Ramos (cell line): Measurements from ENCODE around the gene CCDC6.
"Not testable (repeated sequence)": the region's sequence is repeated elsewhere in the genome, so short reads cannot be mapped to it uniquely, and the experiment has no call there.

ENCODE experiments used
- in situ Hi-C: fragments of 300-500 bp; cut with MboI; formaldehyde crosslinking; loops from one replicate; pipeline ENCODE4 v1.14.3; 2022; ENCODE audit warnings: low sequenced_read_pairs; ENCODE audit not compliant: unreplicated experiment

Gene CCDC6

DNA sequence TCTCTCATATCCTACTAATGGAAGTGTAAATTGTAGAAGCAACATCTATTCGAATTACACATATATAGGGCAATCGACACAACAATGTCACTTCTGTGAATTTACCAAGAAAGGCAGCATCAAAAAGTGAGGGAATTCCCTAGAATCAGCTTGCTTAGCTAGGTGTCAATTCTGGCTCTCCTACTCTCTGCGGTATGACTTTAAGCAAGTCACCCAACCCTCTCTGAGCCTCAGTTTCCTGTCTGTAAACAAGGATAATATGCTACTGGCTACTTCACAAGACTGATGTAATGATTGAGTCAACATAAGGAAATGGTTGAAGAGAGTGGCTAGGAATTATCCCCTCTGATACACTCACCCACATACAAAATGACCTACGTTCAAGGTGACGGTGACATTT, 19.4 kb downstream of the CCDC6 start:
- in situ Hi-C loops: no loop called here

DNA sequence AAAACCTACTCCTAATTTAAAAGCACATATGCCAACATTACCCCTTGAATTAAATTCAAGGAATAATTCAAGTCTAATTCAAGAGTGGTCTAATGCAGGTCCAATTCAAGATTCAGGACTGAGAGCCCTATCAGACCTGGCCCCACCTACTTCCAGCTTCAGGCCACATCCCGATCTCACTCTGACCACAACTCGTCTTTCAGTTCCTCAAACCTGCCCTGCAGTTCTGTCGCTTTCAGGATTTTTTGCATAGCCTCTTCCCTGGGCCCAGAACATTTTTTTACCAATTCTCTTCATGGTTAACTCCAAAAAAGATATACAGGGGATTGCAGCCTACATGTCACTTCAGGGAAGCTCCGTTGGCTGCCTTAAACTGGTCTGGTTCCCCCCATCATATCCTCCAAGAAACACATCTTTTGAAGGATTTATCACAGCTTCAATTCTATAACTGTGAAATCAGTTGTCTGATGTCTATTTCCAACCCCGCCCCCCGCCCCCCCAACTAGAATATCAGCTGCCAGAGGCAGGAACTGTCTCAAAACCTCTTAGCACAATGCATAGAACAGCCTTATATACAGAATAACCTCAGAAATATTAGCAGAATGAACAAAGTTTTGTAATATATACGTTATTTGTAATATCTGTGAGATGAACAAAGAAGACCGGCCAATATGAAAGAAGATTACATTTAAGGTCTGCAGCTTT, 20.8 kb downstream of the CCDC6 start:
- in situ Hi-C loops: no loop called here

DNA sequence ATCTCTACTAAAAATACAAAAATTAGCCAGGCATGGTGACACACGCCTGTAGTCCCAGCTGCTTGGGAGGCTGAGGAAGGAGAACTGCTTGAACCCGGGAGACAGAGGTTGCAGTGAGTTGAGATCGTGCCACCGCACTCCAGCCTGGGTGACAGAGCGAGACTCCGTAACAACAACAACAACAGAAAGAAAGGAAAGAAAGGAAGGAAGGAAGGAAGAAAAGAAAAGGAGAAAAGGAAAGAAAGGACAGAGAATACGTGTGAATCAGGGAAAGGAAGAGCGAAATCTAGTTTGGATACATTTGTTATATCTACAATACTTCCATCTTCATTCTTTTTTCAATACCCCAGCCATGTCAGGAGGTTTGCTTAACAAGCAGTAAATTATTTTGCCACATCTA, 21.5 kb downstream of the CCDC6 start:
- in situ Hi-C loops: not testable (repeated sequence)

- in situ Hi-C loops: no loop called here
Measured at GRCh38 chr10:59881640-59882039, 24.7 kb downstream of the CCDC6 start.

GRCh38 chr10:59880971-59881510, 25.3 kb downstream of the CCDC6 start:
- in situ Hi-C loops: no loop called here

GRCh38 chr10:59880019-59880717, 26.2 kb downstream of the CCDC6 start:
- in situ Hi-C loops: no loop called here

GRCh38 chr10:59879363-59879913, 26.9 kb downstream of the CCDC6 start:
- in situ Hi-C loops: no loop called here

DNA sequence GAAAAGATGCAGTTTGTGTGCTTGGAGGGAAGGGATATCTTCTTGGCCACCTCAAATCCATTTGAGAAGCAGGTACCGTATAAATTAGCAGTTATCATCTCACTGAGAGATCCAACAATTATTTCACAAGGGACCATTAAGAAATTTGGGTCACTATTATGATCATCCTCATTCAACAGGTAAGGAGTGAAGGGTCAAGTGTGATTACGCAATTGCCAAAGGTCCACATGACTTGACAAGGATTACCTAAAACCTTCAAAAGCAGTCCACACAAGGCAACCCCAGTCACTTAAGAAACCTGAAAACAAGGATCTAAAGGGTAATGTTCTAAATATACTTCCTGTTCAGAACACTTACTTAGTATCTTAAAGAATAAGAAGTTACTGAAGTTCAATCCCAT, 27.4 kb downstream of the CCDC6 start:
- in situ Hi-C loops: no loop called here

DNA sequence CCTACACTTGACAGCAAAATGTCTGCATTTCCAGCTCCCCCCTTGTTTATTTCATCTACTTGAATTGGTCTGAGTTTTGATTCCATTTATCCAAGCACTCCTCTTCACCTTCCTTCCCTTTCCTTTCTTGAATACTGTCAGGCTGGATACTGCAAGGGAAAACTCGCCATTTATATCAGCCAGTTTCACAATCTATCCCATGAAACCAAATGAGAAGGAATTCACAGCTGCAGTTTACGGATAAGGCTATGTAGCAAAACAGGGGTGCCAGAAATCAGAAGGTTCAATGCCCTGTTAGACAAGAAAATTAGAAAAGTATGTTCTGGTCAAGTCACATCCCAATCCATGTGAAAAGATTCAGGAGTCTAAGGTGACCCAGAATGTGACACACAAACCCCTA, 28.1 kb downstream of the CCDC6 start:
- in situ Hi-C loops: no loop called here

DNA sequence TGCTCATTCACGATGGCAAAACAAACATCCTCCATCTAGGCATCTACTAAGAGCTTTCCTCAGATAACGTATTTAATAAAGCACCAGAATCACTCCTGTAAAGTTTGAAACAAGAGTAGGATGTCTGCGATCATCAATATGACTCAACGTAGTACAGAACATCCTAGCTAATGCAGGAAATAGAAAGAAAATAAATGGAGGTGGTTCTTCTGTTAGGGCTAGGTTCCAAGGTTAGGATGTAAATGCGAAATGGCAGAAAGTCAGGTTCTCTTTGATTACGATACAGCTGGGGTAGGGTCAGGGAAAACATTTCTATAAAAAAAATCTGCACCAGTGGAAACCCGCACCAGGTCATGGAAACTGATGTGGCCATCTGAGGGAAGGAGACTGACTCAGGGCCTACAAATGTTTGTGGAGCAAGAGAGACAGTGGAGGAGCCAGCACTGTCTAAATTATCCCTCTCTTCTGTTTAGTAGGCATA, 29.1 kb downstream of the CCDC6 start:
- in situ Hi-C loops: no loop called here

- in situ Hi-C loops: no loop called here
Measured at GRCh38 chr10:59876695-59877094, 29.7 kb downstream of the CCDC6 start.

- in situ Hi-C loops: not testable (repeated sequence)
Measured at GRCh38 chr10:59876208-59876607, 30.1 kb downstream of the CCDC6 start.

DNA sequence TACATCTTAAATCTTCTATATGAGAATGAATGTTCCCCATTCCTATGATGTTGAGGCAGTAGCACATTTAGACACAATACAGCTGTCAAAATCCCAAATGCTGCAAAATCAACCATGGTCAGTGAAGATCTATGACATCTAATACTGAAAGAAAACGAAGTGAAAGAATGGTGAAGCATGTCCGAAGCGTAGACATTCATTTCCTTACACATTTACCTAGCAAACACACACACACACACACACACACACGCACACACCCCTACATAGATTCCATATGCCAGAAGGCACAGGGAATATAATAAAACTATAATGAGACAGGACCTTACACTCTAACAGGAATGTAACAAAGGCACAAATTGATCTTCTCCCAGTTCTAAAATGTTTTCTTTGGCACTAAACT, 32.5 kb downstream of the CCDC6 start:
- in situ Hi-C loops: no loop called here

GRCh38 chr10:59872892-59873463, 33.4 kb downstream of the CCDC6 start:
- in situ Hi-C loops: no loop called here

DNA sequence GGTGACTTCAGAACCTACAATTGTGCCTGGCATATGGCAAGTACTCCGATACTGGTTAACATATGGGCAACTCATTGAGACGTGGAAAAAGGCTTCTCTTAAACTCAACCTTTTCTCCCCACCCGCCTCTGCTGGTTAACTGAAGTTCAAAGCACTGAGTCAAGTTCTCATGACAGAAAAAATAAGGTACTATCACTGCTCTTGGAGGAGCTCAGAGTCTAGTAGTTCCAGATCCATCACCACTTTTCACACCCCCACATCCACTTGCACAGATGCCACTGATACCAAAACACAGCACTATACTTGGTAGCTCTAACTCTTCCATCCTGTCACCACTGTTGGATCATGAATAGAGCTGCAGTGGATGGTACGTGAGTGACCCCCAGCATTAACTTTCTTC, 36.2 kb downstream of the CCDC6 start:
- in situ Hi-C loops: no loop called here

DNA sequence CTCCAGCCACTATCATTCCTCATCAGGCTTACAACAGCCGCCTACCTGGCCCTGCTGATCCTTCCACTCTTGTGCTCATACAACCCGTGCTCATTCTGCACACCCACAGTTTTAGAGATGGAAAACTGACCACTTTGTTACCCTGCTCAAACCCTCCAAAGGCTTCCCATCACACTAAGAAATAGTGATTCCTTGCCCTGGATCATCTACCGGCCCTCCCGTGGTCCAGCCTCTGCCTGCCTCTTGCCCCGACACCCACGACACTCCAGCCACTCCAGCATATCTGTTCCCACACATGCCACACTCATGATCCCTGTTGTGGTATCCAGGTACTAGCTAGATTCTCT, 36.8 kb downstream of the CCDC6 start:
- in situ Hi-C loops: no loop called here

DNA sequence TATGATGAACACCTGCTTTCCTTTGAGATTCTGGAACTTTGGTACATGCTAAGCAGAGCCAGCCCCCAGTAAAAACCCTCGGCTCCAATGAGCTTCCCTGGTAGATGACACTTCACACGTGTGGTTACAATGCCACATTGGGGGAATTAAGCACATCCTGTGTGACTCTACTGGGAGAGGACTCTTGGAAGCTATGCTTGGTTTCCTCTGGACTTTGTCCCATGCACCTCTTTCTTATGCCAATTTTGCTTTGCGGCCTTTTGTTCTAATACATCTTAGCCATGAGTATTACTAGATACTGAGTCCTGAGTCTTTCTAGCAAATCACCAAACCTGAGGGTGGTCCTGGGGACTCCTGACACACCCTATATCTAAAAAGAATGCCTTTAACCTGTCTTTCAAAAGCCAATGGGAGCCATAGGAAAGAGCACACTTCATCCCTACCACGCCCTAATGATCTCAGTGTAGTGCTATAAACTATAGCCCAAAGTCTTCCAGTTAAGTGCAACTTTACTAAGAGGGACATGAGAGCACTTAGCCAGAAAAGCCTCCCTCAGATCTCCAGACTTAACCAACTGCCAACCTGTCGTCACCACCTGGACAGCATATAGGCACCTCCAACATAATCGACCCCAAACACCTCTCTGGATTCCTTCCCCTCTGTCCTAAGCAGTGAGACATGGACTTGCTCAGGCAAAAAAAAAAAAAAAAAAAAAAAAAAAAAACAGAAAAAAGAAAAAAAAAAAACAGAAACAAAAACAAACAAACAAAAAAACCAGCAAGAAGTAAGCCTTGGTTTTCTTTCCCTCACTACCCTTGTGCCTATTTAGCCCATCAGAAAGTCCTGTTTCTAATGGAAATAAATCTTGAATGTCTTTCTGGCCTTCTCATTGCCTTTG, 37.4 kb downstream of the CCDC6 start:
- in situ Hi-C loops: no loop called here

DNA sequence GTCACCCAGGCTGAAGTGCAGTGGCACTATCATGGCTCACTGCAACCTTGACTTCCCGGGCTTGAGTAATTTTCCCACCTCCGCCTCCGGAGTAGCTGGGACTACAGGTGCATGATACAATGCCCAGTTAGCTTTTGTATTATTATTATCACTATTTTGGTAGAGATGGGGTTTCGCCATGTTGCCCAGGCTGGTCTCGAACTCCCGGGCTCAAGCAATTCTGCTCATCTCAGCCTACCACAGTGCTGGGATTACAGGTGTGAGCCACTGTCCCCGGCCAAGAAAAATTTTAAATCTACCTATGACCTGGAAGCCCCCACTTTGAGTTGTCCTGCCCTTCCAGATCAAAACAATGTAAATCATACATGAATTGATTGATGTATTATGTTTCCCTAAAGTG, 38.8 kb downstream of the CCDC6 start:
- in situ Hi-C loops: no loop called here

- in situ Hi-C loops: no loop called here
Measured at GRCh38 chr10:59865101-59865500, 41.3 kb downstream of the CCDC6 start.
